ENCODE results near the gene SLITRK3.

Gene SLITRK3

DNA sequence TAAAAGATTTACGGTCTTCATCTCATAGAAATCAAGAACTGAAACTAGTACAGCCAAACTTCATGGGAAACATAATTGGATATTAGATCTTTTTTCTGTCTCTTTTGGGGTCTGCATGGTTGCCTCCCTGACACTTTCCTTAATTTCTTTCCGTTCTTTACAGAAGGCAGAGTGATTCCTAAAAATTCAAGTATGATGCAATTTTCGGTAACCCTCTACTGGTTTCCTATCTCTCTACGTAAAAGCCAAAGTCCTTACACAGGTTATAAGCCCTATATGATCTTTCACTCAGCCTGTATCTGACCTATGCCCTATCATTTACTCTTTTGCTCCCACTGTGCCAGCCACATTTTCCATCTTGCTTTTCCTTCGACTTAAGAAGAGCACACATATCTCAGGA, 6.8 kb upstream of the SLITRK3 start:
- Histone ChIP-seq H4K20me1 (ENCODE audit: insufficient read depth, low read length, poor library complexity, severe bottlenecking) (no peaks in the 10 kb centered on the region), H3K36me3 (ENCODE audit: insufficient read depth, low read length) (no peaks in the 10 kb centered on the region), H3K27me3 (ENCODE audit: insufficient read depth, low read length, poor library complexity, severe bottlenecking) (no peaks in the 10 kb centered on the region), H3F3A (ENCODE audit: low read depth) (no peaks in the 10 kb centered on the region), H3K9me3 (ENCODE audit: insufficient read depth, low read depth, low read length) (no peaks in the 10 kb centered on the region), H2AFZ (ENCODE audit: low read length) (no peak overlapping the region), H3K4me2 (ENCODE audit: low read depth, low read length, poor library complexity, severe bottlenecking) (no peak overlapping the region), H3K4me3 (ENCODE audit: low read length, poor library complexity, severe bottlenecking) (no peak overlapping the region), H3K9ac (ENCODE audit: low read depth, low read length, poor library complexity, severe bottlenecking) (no peak overlapping the region), H3K79me2 (ENCODE audit: insufficient read depth, low read length) (no peaks in the 10 kb centered on the region), H3K4me1 (ENCODE audit: insufficient read depth, low read length, poor library complexity, severe bottlenecking) (no peaks in the 10 kb centered on the region), H3K9me2 (replicated peaks; ENCODE audit: low read depth, low read length) (no peaks in the 10 kb centered on the region)
- TF ChIP-seq, protein P1, sequence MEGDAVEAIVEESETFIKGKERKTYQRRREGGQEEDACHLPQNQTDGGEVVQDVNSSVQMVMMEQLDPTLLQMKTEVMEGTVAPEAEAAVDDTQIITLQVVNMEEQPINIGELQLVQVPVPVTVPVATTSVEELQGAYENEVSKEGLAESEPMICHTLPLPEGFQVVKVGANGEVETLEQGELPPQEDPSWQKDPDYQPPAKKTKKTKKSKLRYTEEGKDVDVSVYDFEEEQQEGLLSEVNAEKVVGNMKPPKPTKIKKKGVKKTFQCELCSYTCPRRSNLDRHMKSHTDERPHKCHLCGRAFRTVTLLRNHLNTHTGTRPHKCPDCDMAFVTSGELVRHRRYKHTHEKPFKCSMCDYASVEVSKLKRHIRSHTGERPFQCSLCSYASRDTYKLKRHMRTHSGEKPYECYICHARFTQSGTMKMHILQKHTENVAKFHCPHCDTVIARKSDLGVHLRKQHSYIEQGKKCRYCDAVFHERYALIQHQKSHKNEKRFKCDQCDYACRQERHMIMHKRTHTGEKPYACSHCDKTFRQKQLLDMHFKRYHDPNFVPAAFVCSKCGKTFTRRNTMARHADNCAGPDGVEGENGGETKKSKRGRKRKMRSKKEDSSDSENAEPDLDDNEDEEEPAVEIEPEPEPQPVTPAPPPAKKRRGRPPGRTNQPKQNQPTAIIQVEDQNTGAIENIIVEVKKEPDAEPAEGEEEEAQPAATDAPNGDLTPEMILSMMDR (conservative IDR thresholded peaks at IDR 0.05; ENCODE audit: low read length): no peak
- no peak for TF ChIP-seq EZH2phosphoT487 (IDR thresholded peaks at IDR 0.05; ENCODE audit: borderline replicate concordance)

DNA sequence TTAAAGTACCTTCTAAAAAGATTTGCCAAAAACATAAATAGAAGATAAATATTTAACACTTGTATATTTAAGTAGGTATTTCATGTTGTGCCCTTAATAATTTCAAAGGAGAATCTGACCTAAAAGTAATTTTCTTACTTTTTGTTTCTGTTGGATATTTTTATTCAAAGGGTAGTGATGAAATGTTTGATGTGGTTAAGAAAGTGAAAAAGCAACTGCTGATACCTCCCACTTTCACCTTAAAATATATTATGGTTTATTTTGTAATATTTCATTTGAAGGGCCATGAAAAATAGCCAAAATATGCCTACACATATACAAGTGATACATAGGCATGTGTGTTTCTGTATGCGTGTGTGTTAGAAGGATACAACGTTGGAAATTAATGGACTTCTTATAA, 5.8 kb upstream of the SLITRK3 start:
- Histone ChIP-seq H3K79me2 (ENCODE audit: insufficient read depth, low read length) (no peaks in the 10 kb centered on the region), H3K27me3 (ENCODE audit: insufficient read depth, low read length, poor library complexity, severe bottlenecking) (no peaks in the 10 kb centered on the region), H3K36me3 (ENCODE audit: insufficient read depth, low read length) (no peaks in the 10 kb centered on the region), H3F3A (ENCODE audit: low read depth) (no peaks in the 10 kb centered on the region), H3K4me1 (ENCODE audit: insufficient read depth, low read length, poor library complexity, severe bottlenecking) (no peaks in the 10 kb centered on the region), H2AFZ (ENCODE audit: low read length) (no peak overlapping the region), H3K9me2 (replicated peaks; ENCODE audit: low read depth, low read length) (no peaks in the 10 kb centered on the region), H3K4me2 (ENCODE audit: low read depth, low read length, poor library complexity, severe bottlenecking) (no peak overlapping the region), H3K9ac (ENCODE audit: low read depth, low read length, poor library complexity, severe bottlenecking) (no peak overlapping the region), H4K20me1 (ENCODE audit: insufficient read depth, low read length, poor library complexity, severe bottlenecking) (no peaks in the 10 kb centered on the region), H3K9me3 (ENCODE audit: insufficient read depth, low read depth, low read length) (no peaks in the 10 kb centered on the region), H3K4me3 (ENCODE audit: low read length, poor library complexity, severe bottlenecking) (no peak overlapping the region)
- TF ChIP-seq, protein P1 (conservative IDR thresholded peaks at IDR 0.05; ENCODE audit: low read length): no peak
- no peak for TF ChIP-seq EZH2phosphoT487 (IDR thresholded peaks at IDR 0.05; ENCODE audit: borderline replicate concordance)

DNA sequence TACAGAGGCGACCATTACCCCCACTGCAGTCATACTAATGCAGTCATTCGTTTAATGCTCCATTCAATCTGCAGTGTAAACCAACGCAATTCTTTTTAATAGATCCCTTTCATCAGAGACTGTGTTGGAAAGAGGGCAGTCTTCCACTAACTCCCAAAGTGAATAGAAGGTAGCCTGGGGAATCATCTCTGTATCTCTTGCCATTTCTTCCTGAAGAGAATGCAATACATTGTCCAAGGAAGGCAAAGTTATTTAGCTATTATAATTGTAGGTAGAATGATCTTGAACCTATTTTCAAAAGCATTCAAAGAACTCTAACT, 1.3 kb upstream of the SLITRK3 start:
- Histone ChIP-seq H3K79me2 (ENCODE audit: insufficient read depth, low read length) (no peaks in the 10 kb centered on the region), H3K9ac (ENCODE audit: low read depth, low read length, poor library complexity, severe bottlenecking) (no peak overlapping the region), H4K20me1 (ENCODE audit: insufficient read depth, low read length, poor library complexity, severe bottlenecking) (no peaks in the 10 kb centered on the region), H3F3A (ENCODE audit: low read depth) (no peaks in the 10 kb centered on the region), H3K4me3 (ENCODE audit: low read length, poor library complexity, severe bottlenecking) (no peak overlapping the region), H3K4me1 (ENCODE audit: insufficient read depth, low read length, poor library complexity, severe bottlenecking) (no peaks in the 10 kb centered on the region), H3K9me3 (ENCODE audit: insufficient read depth, low read depth, low read length) (no peaks in the 10 kb centered on the region), H3K4me2 (ENCODE audit: low read depth, low read length, poor library complexity, severe bottlenecking) (no peak overlapping the region), H3K27me3 (ENCODE audit: insufficient read depth, low read length, poor library complexity, severe bottlenecking) (no peaks in the 10 kb centered on the region), H3K9me2 (replicated peaks; ENCODE audit: low read depth, low read length) (no peaks in the 10 kb centered on the region), H3K36me3 (ENCODE audit: insufficient read depth, low read length) (no peaks in the 10 kb centered on the region), H2AFZ (ENCODE audit: low read length) (no peak overlapping the region)
- TF ChIP-seq, protein P1 (conservative IDR thresholded peaks at IDR 0.05; ENCODE audit: low read length): no peak
- no peak for TF ChIP-seq EZH2phosphoT487 (IDR thresholded peaks at IDR 0.05; ENCODE audit: borderline replicate concordance)
